Measurements from ENCODE around the gene RAPSN.

The RAPSN gene

DNA sequence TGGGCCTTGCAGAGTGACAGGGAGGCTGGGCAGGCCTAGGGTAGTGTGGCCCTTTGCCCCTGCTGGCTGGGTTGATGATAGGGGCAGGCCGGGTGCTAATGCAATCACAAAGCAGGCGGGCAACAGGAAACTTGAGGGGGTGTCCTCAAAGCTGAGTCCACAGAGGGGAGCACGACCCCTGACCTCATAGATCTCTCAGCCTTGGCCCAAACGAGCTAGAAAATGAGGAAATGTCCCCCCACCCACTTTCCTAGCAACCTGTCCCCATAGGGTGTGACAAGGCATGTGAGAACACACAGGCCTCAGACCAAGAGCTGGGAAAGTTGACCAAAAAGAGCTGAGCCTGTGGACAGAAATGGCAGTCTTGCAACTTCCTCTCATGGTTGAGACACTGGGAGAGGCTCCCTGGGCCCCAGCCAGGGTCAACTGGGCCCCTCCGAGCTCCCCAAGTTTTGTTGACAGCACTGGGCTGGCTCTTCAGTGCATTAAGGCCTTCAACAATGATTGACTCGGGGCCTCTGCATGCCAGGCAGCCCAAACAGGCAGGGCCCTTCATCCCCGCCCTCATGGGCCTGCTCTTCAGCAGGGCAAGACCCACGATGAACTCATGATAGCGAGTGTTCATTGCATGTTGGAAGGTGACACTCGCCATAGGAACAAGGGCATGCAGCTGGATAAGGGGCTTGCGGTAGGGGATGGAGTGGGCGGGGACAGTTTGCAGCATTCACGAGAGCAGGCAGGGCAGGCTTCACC lies 60.8 kb downstream of the RAPSN start:
- DNase-seq = no peak
